ENCODE results near the gene SH2B2. TPM values are rescaled to one million over a fixed set of nuclear protein-coding genes. Genes with fewer than 3 reads are reported as not detected.

The SH2B2 gene
- total RNA-seq, 1 experiment from 2014 or later = 12.1 TPM

- no TSS peak for BruUV-seq (replicated peaks)
- Histone ChIP-seq H3K27me3 (ENCODE audit: insufficient read depth, low read depth) (no peaks in the 10 kb centered on the region), H2AFZ (no peak overlapping the region), H3K9me3 (ENCODE audit: insufficient read depth, low read depth) (no peaks in the 10 kb centered on the region), H3K4me3 (no peak overlapping the region), H3K79me2 (ENCODE audit: low read depth) (no peaks in the 10 kb centered on the region), H3K9me2 (ENCODE audit: insufficient read depth) (no peaks in the 10 kb centered on the region), H3K4me1 (replicated peaks; ENCODE audit: insufficient read depth) (no peaks in the 10 kb centered on the region), H3K36me3 (ENCODE audit: low read depth) (no peaks in the 10 kb centered on the region), H3F3A (ENCODE audit: insufficient read depth, low read depth) (no peaks in the 10 kb centered on the region), H3K27ac (no peak overlapping the region), H3K4me2 (no peak overlapping the region), H4K20me1 (ENCODE audit: insufficient read depth) (no peaks in the 10 kb centered on the region)
- DNase-seq = no peak
- ChIA-PET CTCF (no interaction called here), POLR2A (ENCODE audit: unreplicated experiment) (no interaction called here)
- intact Hi-C loops (cut with micrococcal nuclease; ENCODE audit: unreplicated experiment) = no loop called here
- TF ChIP-seq EZH2 (IDR thresholded peaks at IDR 0.05; ENCODE audit: low read depth) (no peak), CTCF (conservative IDR thresholded peaks at IDR 0.05) (no peak)
Measured at GRCh38 chr7:102260856-102261255, 25.8 kb upstream of the SH2B2 start.

- no TSS peak for BruUV-seq (replicated peaks)
- no peak overlapping the region for H3K4me2 ChIP-seq
- no peaks in the 10 kb centered on the region for H3K79me2 ChIP-seq (ENCODE audit: low read depth)
- no peaks in the 10 kb centered on the region for H4K20me1 ChIP-seq (ENCODE audit: insufficient read depth)
- no peaks in the 10 kb centered on the region for H3K9me2 ChIP-seq (ENCODE audit: insufficient read depth)
- no peaks in the 10 kb centered on the region for H3K27me3 ChIP-seq (ENCODE audit: insufficient read depth, low read depth)
- no peaks in the 10 kb centered on the region for H3F3A ChIP-seq (ENCODE audit: insufficient read depth, low read depth)
- H2AFZ ChIP-seq = no peak overlapping the region
- intact Hi-C loops (cut with micrococcal nuclease; ENCODE audit: unreplicated experiment) = no loop called here
- CTCF ChIA-PET = no interaction called here
- no peak for DNase-seq
- no peaks in the 10 kb centered on the region for H3K36me3 ChIP-seq (ENCODE audit: low read depth)
- H3K27ac ChIP-seq = no peak overlapping the region
- no peaks in the 10 kb centered on the region for H3K9me3 ChIP-seq (ENCODE audit: insufficient read depth, low read depth)
- H3K4me3 ChIP-seq = no peak overlapping the region
- POLR2A ChIA-PET (ENCODE audit: unreplicated experiment) = no interaction called here
- no peak for TF ChIP-seq EZH2 (IDR thresholded peaks at IDR 0.05; ENCODE audit: low read depth)
- TF ChIP-seq CTCF (conservative IDR thresholded peaks at IDR 0.05) = no peak
- no peaks in the 10 kb centered on the region for H3K4me1 ChIP-seq (replicated peaks; ENCODE audit: insufficient read depth)
Measured at GRCh38 chr7:102261451-102261850, 25.2 kb upstream of the SH2B2 start.

GRCh38 chr7:102262546-102262945, 24.1 kb upstream of the SH2B2 start:
- Histone ChIP-seq H3K27me3 (ENCODE audit: insufficient read depth, low read depth) (no peaks in the 10 kb centered on the region), H4K20me1 (ENCODE audit: insufficient read depth) (no peaks in the 10 kb centered on the region), H3K9me2 (ENCODE audit: insufficient read depth) (no peaks in the 10 kb centered on the region), H3K4me2 (no peak overlapping the region), H2AFZ (no peak overlapping the region), H3K36me3 (ENCODE audit: low read depth) (no peaks in the 10 kb centered on the region), H3K79me2 (ENCODE audit: low read depth) (no peaks in the 10 kb centered on the region), H3F3A (ENCODE audit: insufficient read depth, low read depth) (no peaks in the 10 kb centered on the region), H3K4me3 (no peak overlapping the region), H3K4me1 (replicated peaks; ENCODE audit: insufficient read depth) (no peaks in the 10 kb centered on the region), H3K9me3 (ENCODE audit: insufficient read depth, low read depth) (no peaks in the 10 kb centered on the region), H3K27ac (no peak overlapping the region)
- CTCF ChIA-PET = no interaction called here
- TF ChIP-seq EZH2 (IDR thresholded peaks at IDR 0.05; ENCODE audit: low read depth) (no peak), CTCF (conservative IDR thresholded peaks at IDR 0.05) (no peak)
- intact Hi-C loops (cut with micrococcal nuclease; ENCODE audit: unreplicated experiment) = no loop called here
- POLR2A ChIA-PET (ENCODE audit: unreplicated experiment) = no interaction called here
- no TSS peak for BruUV-seq (replicated peaks)
- no peak for DNase-seq

Data from PC-9 (cell line).